Endometrial microvascular endothelial cells (primary cell): ENCODE data around the gene SEL1L2. TPM values are rescaled to one million over a fixed set of nuclear protein-coding genes. Genes with fewer than 3 reads are reported as not detected.
"Not testable (repeated sequence)": the region's sequence is repeated elsewhere in the genome, so short reads cannot be mapped to it uniquely, and the experiment has no call there.

Source experiments
- in situ Hi-C: cut with HindIII; loops from 2 replicates; pipeline ENCODE4 v1.10.0; 2017; ENCODE audit warnings: low sequenced_read_pairs, low pct_unique_long_range_greater_than_20kb; ENCODE audit errors: inconsistent ontology term
- total RNA-seq: library from RNA; depleted of rRNA; stranded (reverse); fragments of >200 nt; gene quantifications from one replicate; pipeline ENCODE4 v1.2.3, GENCODE V29; 2015; ENCODE audit errors: inconsistent ontology term

The SEL1L2 gene, protein sequence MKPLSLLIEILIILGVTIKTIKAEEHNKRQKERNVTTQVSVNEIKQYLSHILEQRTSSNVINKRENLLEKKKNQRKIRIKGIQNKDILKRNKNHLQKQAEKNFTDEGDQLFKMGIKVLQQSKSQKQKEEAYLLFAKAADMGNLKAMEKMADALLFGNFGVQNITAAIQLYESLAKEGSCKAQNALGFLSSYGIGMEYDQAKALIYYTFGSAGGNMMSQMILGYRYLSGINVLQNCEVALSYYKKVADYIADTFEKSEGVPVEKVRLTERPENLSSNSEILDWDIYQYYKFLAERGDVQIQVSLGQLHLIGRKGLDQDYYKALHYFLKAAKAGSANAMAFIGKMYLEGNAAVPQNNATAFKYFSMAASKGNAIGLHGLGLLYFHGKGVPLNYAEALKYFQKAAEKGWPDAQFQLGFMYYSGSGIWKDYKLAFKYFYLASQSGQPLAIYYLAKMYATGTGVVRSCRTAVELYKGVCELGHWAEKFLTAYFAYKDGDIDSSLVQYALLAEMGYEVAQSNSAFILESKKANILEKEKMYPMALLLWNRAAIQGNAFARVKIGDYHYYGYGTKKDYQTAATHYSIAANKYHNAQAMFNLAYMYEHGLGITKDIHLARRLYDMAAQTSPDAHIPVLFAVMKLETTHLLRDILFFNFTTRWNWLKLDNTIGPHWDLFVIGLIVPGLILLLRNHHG
- not detected for total RNA-seq

DNA sequence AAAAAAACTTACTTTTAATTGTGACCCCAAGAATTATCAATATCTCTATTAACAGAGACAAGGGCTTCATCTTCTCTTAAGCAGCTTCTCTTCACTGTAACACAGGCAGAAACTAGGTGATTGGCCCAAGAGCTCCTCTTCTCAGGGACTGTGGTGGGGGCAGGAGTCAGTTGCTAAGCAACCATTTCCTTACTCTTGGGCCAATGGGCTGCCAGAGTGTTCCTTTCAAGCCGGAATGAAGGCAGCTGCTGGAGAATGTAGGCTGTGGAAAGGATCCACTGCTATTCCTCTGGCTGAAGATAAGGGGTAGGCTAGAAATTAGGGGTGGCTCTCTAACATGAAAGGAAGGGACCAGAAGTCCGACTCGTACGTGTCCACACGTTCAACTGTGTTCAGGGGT is at the start of gene SEL1L2:
Gene SEL1L2, minus strand, starts transcription at position 150 of the 400 bp plus-strand sequence. Its CDS starts 80 bp downstream, at position 70.
- in situ Hi-C loops: no loop called here

DNA sequence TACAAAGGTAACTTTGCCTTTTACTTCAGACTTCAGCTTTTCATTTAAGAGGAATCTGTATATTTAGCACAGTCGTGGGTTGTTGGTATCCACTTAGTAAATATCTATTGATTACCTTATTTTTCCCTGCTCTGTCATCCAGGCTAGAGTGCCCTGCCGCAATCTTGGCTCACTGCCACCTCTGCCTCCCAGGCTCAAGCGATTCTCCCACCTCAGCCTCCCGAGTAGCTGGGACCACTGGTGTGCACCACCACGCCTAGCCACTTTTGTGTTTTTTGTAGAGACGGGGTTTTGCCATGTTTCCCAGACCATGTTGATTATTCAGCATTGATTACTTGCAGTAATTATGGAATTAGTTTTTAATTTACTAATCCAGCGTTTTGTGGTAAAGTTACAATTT is 46.2 kb upstream of the SEL1L2 start:
- in situ Hi-C loops: no loop called here

DNA sequence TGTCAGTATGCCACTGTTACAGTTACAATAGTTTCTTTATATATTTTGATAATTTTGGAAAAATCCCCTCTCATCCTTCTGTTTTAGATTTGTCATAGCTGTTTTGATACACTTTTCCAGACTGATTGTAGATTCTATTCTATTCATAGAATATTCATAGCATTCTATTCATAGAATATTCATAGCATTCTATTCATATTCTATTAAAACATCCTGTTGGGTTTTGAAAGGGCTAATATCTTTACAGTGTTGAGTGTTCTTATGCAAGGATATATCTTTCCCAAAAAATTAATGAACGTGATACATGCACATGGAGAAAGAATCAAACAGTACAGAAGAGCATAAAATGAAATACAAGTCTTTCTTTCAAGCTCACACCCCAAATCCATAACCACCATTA is 42.9 kb upstream of the SEL1L2 start:
- in situ Hi-C loops: no loop called here

DNA sequence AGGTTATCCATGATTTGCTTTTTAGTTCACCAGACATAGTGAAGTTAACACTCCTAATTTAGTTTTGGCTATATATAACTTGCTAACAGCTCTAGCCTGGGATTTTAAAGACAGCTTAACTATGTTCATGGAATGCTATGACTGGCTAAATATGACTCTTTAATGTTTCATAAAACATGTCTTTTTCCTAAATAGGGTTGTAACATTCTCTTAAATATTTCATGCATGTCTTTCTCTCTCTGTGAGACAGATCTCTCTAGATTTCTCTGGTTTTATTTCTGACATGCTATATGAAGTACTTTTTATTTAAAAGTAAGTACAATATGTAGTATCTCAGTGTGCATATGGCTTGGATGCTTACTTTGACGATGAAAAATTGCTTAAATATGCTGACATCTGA is 40.6 kb upstream of the SEL1L2 start:
- in situ Hi-C loops: no loop called here

DNA sequence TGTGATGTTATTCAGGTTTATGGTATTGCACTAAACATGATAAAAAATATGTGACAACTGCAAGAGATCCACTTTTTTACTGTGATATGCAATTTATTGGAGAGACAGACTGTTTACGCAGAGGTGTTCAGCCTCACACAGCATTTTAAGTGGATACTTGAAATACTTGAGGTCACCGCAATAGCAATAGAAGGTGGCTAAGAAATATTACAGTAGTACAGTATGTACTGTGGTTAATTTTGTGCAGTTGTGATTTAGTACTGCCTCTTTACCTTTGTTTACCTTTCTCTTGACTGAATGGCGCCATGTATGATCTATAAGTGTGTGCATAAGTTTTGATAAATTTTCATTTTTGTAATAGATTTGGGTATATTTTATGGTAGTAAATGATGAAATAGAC is 22.3 kb upstream of the SEL1L2 start:
- in situ Hi-C loops: no loop called here

DNA sequence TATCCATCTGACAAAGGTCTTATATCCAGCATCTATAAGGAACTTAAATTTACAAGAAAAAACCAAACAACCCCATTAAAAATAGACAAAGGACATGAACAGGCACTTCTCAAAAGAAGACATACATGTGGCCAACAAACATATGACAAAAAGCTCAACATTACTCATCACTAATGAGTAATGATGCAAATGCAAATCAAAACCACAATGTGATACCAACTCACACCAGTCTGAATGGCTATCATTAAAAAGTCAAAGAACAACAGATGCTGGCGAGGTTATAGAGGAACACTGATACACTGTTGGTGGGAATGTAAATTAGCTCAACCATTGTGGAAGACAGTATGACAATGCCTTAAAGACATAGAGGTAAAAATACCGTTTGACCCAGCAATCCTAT is 18.8 kb upstream of the SEL1L2 start:
- in situ Hi-C loops: no loop called here

DNA sequence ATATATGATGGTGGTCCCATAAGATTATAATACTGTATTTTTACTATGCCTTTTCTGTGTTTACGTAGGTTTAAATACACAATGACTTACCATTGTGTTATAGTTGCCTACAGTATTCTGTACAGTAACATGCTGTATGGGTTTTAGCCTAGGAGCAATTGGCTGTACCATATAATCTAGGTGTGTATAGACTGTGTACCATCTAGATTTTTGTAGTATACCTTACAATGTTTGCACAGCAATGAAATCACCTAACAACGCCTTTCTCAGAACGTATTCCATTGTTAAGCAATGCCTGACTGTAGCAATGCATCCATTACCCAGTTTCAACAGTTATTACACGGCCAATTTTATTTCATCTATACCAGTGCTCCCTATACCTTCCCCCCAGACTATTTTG is 15.6 kb upstream of the SEL1L2 start:
- in situ Hi-C loops: no loop called here

DNA sequence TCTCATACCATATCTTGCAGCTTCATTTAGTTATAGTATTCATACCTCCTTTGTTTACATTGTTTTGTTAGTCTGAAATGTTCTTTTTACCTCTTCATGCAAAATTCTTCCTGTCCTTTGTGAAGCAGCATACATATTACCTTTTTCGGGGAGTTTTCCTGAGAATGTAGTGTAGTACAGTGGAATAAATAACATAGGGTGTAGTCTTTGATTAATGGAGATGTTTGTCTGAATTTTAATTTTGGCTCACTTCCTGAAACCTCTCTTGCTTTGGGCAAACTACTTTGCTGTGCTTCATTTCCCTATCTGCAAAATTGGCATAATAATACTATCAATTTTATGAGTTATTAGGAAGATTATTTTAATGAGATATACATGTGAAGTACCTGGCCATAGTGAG is 10.5 kb upstream of the SEL1L2 start:
- in situ Hi-C loops: no loop called here

DNA sequence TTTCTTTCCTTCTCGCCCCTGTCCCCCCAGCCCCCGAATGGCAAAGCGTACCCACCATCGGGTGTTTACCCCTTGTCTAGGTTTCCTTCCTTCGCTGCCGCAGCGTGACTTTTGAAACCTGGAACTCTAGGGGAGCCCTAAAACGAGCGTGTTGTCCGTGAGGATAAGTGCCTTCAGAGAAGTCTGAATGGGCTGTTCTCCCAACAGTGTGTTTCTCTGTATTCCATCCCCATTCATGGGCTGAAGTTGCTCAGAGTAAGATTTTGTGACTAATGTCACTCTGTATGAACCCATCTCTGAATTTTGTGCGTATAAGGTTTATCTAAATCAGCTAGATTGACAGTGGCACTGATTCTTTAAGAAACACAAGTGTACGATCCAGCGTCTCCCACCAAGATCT is 5.9 kb upstream of the SEL1L2 start:
- in situ Hi-C loops: no loop called here

DNA sequence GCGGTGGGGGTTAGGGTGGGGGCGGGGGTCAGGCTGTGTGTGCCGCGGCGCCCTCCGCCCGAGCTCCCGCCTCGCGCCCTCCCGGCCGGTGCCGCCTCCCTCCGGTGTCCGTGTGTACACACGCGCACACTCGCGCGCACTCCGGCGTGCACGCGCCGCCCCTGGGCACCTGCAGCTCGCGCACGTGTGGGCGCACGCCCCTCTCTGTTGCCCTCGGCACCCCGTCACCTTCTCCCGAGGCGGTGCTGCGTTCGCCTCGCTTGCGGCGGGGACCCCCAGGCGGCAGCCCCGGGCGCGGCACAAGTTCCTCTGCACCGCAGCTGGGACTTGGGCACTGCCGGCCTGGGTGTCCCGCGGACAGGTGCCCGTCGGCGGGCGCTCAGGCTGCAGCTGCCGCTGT is 5.4 kb upstream of the SEL1L2 start:
- in situ Hi-C loops: no loop called here

DNA sequence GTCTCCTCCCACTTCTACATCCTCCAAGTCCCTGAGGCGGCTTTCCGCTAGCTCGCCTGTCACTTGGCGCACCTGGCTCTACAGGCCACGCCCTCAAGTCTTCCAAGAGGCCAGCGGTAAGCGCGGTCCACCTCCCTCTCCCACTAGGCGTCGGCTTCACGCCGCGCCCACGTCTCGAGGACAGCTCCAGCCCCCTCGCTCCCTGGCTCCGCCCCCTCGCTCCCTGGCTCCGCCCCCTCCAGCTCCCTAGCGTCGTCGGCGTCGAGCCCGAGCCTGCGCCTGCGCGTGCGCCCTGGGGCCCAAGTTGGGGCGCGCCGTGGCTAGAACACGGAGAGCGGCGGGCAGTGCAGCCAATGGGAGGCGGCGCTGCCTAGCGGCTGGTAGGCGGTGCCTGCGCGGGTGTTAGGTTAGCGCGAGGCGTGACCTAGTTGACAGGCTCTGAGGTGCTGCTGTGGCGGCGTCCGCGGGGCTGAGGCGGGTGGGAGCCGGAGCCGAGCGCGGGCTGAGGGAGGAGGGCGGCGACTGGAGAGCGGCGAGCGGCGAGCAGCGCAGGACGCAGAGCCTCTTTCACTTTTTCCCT is 4.8 kb upstream of the SEL1L2 start, which contains the start of gene MACROD2:
Gene MACROD2, plus strand, starts transcription at position 431 of the 580 bp plus-strand sequence.
- in situ Hi-C loops: no loop called here

DNA sequence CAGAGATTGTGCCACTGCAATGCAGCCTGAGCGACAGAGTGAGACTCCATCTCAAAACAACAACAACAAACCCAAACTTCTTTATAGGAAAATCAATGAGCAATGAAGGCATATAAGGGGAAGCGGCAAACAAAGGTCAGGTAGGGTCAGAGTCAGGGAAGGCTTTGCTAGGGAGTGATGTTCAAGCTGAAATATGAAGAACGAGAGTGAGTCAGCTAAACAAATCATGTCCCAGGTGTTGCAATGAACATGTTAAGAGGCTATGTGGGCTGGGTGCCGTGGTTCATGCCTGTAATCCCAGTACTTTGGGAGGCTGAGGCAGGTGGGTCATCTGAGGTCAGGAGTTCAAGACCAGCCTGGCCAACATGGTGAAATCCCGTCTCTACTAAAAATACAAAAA is 1.5 kb upstream of the SEL1L2 start:
- in situ Hi-C loops: not testable (repeated sequence)

DNA sequence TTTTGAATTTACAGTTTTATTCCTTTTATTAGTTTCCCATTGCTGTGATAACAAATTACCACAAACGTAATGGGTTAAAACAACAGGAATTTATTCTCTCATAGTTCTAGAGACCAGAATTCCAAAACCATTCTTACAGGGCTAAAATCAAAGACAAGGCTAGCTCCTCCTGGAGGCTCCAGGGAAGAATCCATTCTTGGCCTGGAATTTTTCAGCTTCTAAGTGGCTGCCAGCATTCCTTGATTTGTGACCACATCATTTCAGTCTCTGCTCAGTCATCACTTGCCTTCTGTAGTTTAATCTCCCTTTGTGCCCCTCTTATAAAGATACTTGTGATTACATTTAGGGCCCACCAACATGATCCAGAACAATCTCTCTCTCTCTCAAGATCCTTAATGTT is 897 bp upstream of the SEL1L2 start:
- in situ Hi-C loops: no loop called here

DNA sequence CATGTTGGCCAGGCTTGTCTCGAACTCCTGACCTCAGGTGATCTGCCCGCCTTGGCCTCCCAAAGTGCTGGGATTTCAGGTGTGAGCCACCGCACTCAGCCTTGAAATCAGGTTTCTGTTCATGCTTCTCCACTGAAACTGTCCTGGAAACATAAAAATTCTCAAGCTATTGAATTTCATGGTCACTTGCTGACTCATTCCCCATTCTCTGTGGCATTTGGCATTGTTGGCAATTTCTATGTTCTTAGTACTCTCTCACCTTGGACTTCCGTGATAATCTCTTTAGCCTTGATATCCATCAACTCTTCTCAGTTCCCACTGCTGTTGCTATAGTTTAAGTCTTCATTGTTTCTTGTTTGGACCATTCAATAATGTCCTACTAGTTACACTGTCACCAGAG is 6.2 kb downstream of the SEL1L2 start:
- in situ Hi-C loops: no loop called here

DNA sequence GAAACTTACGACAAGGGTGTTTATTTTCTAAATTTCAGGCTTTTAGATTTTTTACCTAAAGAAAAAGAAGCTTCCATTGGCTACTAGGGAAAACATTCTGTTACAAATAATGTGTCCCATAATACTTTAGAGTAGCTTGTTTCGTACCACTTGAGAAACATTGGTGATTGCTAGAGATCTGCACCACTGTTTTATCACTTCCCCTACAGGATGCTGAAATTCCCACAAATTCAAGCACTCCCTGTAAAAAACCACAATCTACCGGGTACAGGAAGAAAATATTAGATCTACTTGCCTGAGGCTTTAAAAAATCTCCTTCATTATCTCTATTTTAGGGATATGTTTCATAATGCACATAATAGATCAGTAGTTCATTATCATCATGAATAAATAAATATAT is 29.9 kb downstream of the SEL1L2 start:
- in situ Hi-C loops: no loop called here

DNA sequence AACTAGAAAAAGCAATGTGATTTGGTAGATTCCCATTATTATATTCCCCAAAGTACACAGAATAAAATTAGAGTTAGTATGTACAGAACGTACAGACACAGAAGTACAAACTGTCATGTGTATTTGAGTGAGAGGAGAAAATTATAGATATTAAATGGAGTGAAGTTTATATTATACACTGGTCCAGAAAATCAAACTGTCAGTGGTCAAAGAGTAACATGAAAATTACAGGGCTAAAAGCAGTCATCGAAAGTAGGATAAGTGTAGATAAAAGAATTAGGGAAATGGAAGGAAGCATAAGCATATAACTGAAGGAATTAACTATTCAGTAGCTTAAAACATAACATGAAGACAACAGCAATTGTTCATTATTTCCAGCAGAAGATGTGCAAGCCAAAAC is 30.3 kb downstream of the SEL1L2 start:
- in situ Hi-C loops: no loop called here

DNA sequence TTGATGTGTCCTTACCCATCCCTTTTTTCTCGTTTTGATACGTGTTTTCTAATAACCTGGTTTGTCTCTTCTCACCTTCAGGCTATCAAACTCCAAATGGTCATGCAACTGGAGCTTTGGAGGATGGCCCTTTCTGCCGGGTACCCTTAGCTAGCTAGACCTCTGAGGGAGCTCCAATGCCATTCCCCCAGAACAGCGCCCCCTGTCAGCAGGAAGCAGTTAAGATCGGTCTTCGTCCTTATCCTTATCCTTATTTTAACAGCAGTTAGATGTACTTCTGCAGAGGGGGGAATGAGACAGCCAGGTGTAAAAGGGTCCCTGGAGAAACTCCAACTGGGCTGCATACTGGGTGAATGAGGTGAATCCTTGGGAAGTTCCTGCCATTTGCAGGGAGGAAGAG is 37.2 kb downstream of the SEL1L2 start:
- in situ Hi-C loops: no loop called here

DNA sequence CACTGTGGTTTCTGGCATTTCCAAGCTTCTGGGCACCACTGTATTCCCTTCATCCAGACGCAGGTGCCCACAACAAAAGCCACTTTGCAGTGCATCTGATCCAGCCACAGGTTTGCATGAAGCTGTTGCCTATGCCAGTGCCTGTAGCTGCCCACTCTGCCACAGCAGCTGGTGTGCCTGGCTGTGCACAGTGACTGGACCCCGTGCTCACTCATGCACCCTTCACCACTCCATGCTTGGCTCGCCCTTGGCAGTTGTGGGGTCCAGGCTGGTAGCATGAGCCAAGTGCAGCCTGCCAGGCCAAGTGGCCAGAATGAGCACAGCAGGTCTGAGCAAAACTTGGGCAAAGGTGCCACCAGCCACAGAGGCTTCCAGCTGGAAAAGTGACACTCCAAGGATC is 42.7 kb downstream of the SEL1L2 start:
- in situ Hi-C loops: no loop called here

DNA sequence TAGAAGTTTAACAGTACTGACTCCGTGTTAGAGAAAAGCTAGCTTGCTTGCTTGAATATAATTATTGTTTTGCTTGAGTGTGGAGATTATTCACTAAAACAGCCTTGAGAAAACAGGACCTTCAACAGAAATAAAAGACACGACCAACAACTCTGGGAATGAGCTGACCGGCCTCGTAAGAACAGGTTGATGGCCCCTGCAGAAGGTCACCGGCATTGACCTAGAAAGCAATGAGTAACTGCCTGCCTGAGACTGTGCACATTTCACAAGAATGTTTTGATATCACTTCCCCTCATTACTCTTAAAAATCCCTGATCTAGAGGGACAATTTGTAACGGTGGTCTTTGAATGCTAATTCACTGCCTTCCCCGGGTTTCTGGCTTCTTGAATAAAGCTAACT is 49.4 kb downstream of the SEL1L2 start:
- in situ Hi-C loops: no loop called here
